Tibial nerve (tissue), 4 donors: ENCODE results near the gene PTPA. TPM values are rescaled to one million over a fixed set of nuclear protein-coding genes. Genes with fewer than 3 reads are reported as not detected.

ENCODE experiments used
- DNase-seq, 2 donors: peaks; one replicate each; pipeline ENCODE4 v3.0.0-alpha.2; 2019; ENCODE audit warnings: low spot score in 2 of 2
- H3K27ac ChIP-seq, 4 donors: fragments of 200-600 bp; sonication (generic) in 3 of 4; one replicate each; pipeline ENCODE4 v1.5.1; 2017 to 2019; ENCODE audit warnings: mild to moderate bottlenecking in 1 of 4
- H3K27me3 ChIP-seq, 2 donors: fragments of 200-600 bp; sonication (generic) in 1 of 2; one replicate each; pipeline versions ENCODE4 v1.5.1 to v1.6.0; 2017 to 2019
- H3K36me3 ChIP-seq, 3 donors: fragments of 200-600 bp; sonication (generic); one replicate each; pipeline ENCODE4 v1.5.1; 2018 to 2019
- H3K4me1 ChIP-seq, 4 donors: fragments of 200-600 bp; sonication (generic) in 3 of 4; one replicate each; pipeline ENCODE4 v1.5.1; 2017 to 2019
- H3K4me3 ChIP-seq, 4 donors: fragments of 200-600 bp; sonication (generic) in 3 of 4; one replicate each; pipeline ENCODE4 v1.5.1; 2017 to 2019; ENCODE audit warnings: mild to moderate bottlenecking in 1 of 4, moderate library complexity in 1 of 4
- H3K9me3 ChIP-seq, 4 donors: fragments of 200-600 bp; sonication (generic) in 3 of 4; one replicate each; pipeline ENCODE4 v1.5.1; 2017 to 2019
- EP300 ChIP-seq, 2 donors: sonication (generic); formaldehyde crosslinking; IDR thresholded peaks; one replicate each; pipeline ENCODE4 v1.6.1; 2017; ENCODE audit warnings: antibody characterized with exemption in 2 of 2, mild to moderate bottlenecking in 1 of 2
- POLR2A ChIP-seq, 2 donors: fragments of 450-650 bp; IDR thresholded peaks; one replicate each; pipeline ENCODE4 v1.6.1; 2017; ENCODE audit warnings: antibody characterized with exemption in 2 of 2, mild to moderate bottlenecking in 2 of 2, moderate library complexity in 2 of 2
- WGBS, 2 donors: methylation state at CpG; one replicate each; pipeline ENCODE4 v1.1.5; 2018; 5-methylcytosine and 5-hydroxymethylcytosine counted together
- total RNA-seq, 4 donors: library from RNA; depleted of rRNA; stranded (reverse); fragments of >200 nt; gene quantifications; one replicate each; pipeline ENCODE4 v1.1.0, GENCODE V29; 2016
- TF ChIP-seq, protein P1 (sequence below), 5 experiments: fragments of 200-600 bp in 3 of 5; fragments of 450-650 bp in 2 of 5; sonication (generic) in 3 of 5; IDR thresholded peaks; one replicate each; pipeline ENCODE4 v1.5.1; 2016 to 2019; ENCODE audit warnings: antibody characterized with exemption in 5 of 5, mild to moderate bottlenecking in 3 of 5, moderate library complexity in 2 of 5

Gene PTPA
- total RNA-seq, 4 donors from 2014 or later, result 38.0 to 50.1 (median 44.0) TPM

DNA sequence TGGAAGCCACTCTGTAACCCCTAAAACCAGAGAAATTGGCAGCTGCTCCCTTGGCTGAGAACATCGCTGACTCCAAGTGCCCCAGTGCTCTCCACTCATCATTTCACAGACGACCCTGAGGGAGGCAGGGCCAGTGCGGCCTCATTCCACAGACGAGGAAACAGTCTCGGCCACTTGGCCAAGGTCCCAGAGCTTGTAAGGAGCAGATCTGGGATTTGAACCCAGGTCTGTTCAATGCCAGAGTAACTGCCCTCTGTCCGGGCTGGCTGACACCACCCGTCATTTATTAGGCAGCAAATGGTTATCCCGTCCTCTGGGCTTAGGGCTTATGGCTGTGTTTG is 86.7 kb downstream of the PTPA start:
- Histone ChIP-seq H3K9me3 (peaks cover 0 to 6% (median 0%) of the 10 kb centered on the region in 4 donors), H3K36me3 (no peaks in the 10 kb centered on the region), H3K4me1 (peaks cover 0 to 26% (median 10%) of the 10 kb centered on the region in 4 donors), H3K27ac (peak overlapping the region; percentile 10 to 92 (median 84)), H3K27me3 (peaks cover 0 to 2% of the 10 kb centered on the region in 2 donors), H3K4me3 (peak overlapping the region in 2 of 4 donors; percentile 16 to 36)
- DNase-seq, result no peak
- WGBS, 2 donors, result 3 to 26% methylated on average over 3 to 8 of the region's 8 CpGs
- TF ChIP-seq EP300 (IDR thresholded peaks at IDR 0.05) (no peak), POLR2A (IDR thresholded peaks at IDR 0.05) (no peak)
- TF ChIP-seq, protein P1, sequence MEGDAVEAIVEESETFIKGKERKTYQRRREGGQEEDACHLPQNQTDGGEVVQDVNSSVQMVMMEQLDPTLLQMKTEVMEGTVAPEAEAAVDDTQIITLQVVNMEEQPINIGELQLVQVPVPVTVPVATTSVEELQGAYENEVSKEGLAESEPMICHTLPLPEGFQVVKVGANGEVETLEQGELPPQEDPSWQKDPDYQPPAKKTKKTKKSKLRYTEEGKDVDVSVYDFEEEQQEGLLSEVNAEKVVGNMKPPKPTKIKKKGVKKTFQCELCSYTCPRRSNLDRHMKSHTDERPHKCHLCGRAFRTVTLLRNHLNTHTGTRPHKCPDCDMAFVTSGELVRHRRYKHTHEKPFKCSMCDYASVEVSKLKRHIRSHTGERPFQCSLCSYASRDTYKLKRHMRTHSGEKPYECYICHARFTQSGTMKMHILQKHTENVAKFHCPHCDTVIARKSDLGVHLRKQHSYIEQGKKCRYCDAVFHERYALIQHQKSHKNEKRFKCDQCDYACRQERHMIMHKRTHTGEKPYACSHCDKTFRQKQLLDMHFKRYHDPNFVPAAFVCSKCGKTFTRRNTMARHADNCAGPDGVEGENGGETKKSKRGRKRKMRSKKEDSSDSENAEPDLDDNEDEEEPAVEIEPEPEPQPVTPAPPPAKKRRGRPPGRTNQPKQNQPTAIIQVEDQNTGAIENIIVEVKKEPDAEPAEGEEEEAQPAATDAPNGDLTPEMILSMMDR (IDR thresholded peaks at IDR 0.05), result no peak

Other genes starting within 250 kb of the PTPA start
- gene KYAT1, start 229.5 kb upstream of the PTPA start, total RNA-seq, result 1 to 10 TPM; 7.4 to 9.0 (median 8.6) TPM
- 10 to 100 TPM; 65.1 to 94.7 (median 81.1) TPM for gene LRRC8A, start 229.3 kb upstream of the PTPA start, total RNA-seq
- gene PHYHD1, start 190.4 kb upstream of the PTPA start, total RNA-seq, result 10 to 100 TPM; 37.8 to 55.3 (median 45.8) TPM
- gene DOLK, start 163.8 kb upstream of the PTPA start, total RNA-seq, result 10 to 100 TPM in 3 of 4 donors, 1 to 10 TPM in 1; 9.4 to 13.1 (median 12.3) TPM
- 10 to 100 TPM; 22.9 to 76.5 (median 43.5) TPM for gene NUP188, start 163.7 kb upstream of the PTPA start, total RNA-seq
- 100 to 1,000 TPM; 117 to 175 (median 129) TPM for gene SH3GLB2, start 83.1 kb upstream of the PTPA start, total RNA-seq
- 10 to 100 TPM; 25.3 to 56.7 (median 34.2) TPM for gene MIGA2, start 74.8 kb upstream of the PTPA start, total RNA-seq
- gene DOLPP1, start 30.3 kb upstream of the PTPA start, total RNA-seq, result 10 to 100 TPM in 1 of 4 donors, 1 to 10 TPM in 3; 4.7 to 12.0 (median 6.7) TPM
- gene CRAT, start 622 bp upstream of the PTPA start, total RNA-seq, result 10 to 100 TPM; 42.7 to 81.8 (median 63.2) TPM
- gene IER5L, start 66.8 kb downstream of the PTPA start, total RNA-seq, result 10 to 100 TPM; 13.0 to 31.5 (median 25.3) TPM